ENCODE measurements around the gene NCOA6.

DNA sequence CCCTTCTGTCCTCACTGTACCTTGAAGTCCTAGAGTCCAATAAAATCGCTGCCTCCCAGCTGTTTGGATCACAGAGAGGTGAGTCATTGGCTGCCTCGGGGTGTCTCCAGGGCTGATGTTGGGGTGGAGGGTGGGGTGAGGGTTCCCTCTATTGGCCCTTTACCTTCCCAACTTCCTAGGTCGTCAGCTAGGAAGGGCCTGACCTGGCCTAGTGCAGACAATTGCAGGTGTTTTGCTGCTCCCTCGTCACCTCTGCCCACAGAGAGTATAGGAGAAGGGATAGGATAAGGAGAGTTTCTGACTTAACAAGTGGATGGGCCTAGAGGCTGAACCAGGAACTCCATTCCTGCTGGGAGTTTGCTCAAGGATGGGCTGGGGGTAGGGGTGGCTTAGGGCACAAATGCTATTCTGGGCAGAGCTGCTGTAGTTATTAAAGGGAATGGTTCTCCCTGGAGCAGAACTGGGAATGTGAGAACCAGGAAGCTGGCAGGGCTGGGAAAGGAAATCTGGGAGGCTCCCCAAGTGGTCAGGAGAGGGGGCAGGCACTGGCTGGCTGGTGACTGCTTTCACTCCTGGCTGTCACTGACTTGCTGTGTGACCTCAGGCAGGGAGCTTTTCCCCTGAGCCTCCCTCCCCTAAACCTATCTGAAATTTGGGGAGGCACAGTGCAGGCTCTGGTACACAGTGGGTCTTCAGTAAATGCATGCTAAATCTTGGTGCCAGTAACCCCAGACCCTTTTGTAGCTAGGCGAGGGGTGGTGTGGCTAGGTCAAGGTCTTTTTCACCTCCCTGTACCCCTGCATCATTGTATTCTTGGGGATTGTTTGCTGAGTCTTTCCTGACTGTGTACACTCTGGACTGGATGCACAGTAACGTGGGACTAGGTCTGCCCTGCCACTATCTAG lies 119.8 kb downstream of the NCOA6 start:
- no peak for TF ChIP-seq EZH2 (IDR thresholded peaks at IDR 0.05; ENCODE audit: borderline replicate concordance, low read length)
- TF ChIP-seq, protein P1, sequence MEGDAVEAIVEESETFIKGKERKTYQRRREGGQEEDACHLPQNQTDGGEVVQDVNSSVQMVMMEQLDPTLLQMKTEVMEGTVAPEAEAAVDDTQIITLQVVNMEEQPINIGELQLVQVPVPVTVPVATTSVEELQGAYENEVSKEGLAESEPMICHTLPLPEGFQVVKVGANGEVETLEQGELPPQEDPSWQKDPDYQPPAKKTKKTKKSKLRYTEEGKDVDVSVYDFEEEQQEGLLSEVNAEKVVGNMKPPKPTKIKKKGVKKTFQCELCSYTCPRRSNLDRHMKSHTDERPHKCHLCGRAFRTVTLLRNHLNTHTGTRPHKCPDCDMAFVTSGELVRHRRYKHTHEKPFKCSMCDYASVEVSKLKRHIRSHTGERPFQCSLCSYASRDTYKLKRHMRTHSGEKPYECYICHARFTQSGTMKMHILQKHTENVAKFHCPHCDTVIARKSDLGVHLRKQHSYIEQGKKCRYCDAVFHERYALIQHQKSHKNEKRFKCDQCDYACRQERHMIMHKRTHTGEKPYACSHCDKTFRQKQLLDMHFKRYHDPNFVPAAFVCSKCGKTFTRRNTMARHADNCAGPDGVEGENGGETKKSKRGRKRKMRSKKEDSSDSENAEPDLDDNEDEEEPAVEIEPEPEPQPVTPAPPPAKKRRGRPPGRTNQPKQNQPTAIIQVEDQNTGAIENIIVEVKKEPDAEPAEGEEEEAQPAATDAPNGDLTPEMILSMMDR (IDR thresholded peaks at IDR 0.05; ENCODE audit: low read length): no peak
